ENCODE results near the gene DOCK9.

The DOCK9 gene

DNA sequence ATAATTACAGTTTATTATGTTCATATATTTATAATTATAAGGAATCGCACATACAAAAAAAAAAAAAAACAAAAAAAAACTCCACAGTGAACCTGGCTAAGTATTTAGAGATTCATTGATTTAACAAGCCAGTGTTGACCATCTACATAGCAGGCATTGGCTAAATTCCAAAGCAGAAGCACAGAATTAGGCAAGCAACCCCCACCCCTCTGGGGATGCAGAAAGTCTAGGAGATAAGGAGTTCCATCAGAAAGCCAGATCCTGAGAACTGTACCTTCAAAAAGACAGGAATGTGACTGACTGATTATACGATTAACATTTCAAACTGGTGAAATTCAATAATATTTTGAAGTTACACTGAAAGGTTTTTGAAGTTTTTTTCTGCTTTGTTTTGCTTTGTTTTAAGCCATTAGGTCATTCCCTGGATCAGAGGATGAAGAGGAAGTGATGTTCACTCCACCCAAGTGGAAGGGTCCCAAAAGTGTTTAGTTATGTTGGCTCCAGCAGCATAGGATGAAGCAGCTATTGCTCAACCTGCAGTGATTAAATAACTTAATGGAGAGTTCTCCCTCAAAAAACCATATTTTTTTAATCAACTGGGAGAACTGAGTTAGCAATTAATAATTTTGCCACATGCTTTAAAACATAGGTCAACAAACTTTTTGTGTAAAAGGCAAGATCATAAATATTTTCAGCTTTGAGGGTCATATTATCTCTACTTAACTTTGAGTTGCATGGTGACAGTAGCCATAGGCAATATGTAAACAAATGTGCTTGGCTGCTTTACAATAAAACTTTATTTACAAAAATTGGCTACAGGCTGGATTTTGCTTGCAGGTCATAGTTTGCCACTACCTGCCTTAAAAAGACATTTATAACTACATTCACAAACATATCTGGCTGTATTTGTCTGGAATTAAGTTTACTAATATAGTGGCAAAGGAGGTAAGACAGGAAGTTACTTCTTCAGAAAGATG lies 49.6 kb downstream of the DOCK9 start:
- DNase-seq (ENCODE audit: insufficient read length, low spot score), result no peak
- TF ChIP-seq POLR2A (IDR thresholded peaks at IDR 0.05; ENCODE audit: low read depth, low read length) (no peak), PAX5 (IDR thresholded peaks at IDR 0.05; ENCODE audit: insufficient read depth, low read length, severe bottlenecking) (no peak), POLR2AphosphoS5 (IDR thresholded peaks at IDR 0.05; ENCODE audit: low read depth, low read length) (no peak), SPI1 (IDR thresholded peaks at IDR 0.05; ENCODE audit: low read depth, low read length) (no peak)

GRCh38 chr13:98925949-98926348 lies 51.9 kb downstream of the DOCK9 start:
- TF ChIP-seq POLR2A (IDR thresholded peaks at IDR 0.05; ENCODE audit: low read depth, low read length) (no peak), SPI1 (IDR thresholded peaks at IDR 0.05; ENCODE audit: low read depth, low read length) (no peak), POU2F2 (IDR thresholded peaks at IDR 0.05; ENCODE audit: low read depth, low read length) (no peak), TAF1 (IDR thresholded peaks at IDR 0.05; ENCODE audit: low read depth, low read length) (no peak), PAX5 (IDR thresholded peaks at IDR 0.05; ENCODE audit: insufficient read depth, low read length, severe bottlenecking) (no peak), POLR2AphosphoS5 (IDR thresholded peaks at IDR 0.05; ENCODE audit: low read depth, low read length) (no peak)
- FAIRE-seq (no peak), DNase-seq (ENCODE audit: insufficient read length, low spot score) (no peak)

More for the DNA sequence above, 49.6 kb downstream of the DOCK9 start:
- FAIRE-seq, result no peak

DNA sequence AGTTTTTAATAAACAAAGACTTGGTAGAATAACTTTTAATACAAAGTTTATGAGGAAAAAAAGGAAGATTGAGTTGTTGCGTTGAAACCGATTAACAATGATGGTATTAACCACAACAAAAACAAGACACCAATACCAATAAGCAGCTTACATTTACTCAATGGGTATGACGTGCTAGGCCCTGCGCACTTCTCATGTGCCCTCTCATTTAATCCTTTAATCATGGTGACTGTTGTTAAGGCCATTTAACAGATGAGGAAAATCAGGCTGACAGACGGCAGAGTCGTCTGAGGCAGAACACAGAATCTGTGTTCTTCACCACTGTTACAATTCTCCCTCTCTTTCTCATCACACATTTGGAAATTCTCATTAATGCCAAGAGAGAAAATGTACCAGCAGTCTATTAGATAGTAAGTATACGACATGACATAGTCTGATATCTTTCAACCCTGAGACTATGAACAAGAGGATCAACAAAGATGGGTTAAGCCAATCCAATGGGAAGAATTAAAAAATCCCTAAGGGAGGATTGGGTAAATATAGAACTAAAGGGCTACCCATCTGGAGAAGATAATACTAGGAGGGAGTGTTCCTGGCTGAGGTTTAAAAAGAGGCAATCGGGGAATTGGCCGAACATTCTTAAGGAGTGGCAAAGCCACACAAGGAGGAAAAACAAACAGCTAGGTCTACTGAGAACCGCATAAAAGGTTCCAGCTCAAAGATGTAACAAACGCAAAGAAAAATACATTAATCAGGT lies 54.0 kb downstream of the DOCK9 start:
- FAIRE-seq, result no peak
- no peak for TF ChIP-seq POLR2AphosphoS5 (IDR thresholded peaks at IDR 0.05; ENCODE audit: low read depth, low read length)
- TF ChIP-seq POU2F2 (IDR thresholded peaks at IDR 0.05; ENCODE audit: low read depth, low read length), result no peak
- TF ChIP-seq PAX5 (IDR thresholded peaks at IDR 0.05; ENCODE audit: insufficient read depth, low read length, severe bottlenecking), result no peak
- TF ChIP-seq POLR2A (IDR thresholded peaks at IDR 0.05; ENCODE audit: low read depth, low read length), result no peak
- no peak for TF ChIP-seq TAF1 (IDR thresholded peaks at IDR 0.05; ENCODE audit: low read depth, low read length)
- no peak for TF ChIP-seq SPI1 (IDR thresholded peaks at IDR 0.05; ENCODE audit: low read depth, low read length)
- no peak for DNase-seq (ENCODE audit: insufficient read length, low spot score)

GRCh38 chr13:98922306-98922705 lies 55.6 kb downstream of the DOCK9 start:
- DNase-seq (ENCODE audit: insufficient read length, low spot score) (no peak), FAIRE-seq (no peak)
- TF ChIP-seq POU2F2 (IDR thresholded peaks at IDR 0.05; ENCODE audit: low read depth, low read length) (no peak), POLR2AphosphoS5 (IDR thresholded peaks at IDR 0.05; ENCODE audit: low read depth, low read length) (no peak), PAX5 (IDR thresholded peaks at IDR 0.05; ENCODE audit: insufficient read depth, low read length, severe bottlenecking) (no peak), TAF1 (IDR thresholded peaks at IDR 0.05; ENCODE audit: low read depth, low read length) (no peak)

DNA sequence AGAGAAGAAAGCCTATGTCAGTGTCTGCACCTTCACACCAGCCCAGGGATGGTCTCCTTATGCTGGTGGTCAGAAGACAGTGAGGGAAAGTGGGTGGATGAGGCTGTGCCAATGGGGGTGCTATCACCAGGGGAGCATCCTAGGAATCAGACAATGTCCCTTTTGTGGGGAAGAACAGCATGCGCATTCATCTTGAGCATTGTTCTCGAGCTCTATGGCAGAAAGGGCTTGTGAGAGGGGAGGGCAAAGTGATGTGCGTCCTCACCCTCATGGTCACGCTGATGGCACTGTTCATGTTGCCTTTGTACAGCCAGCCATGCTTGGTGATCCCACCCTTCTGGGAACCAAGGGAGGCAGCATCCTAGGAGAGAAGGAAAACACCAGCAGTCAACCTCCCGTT lies 56.1 kb downstream of the DOCK9 start:
- no peak for TF ChIP-seq TAF1 (IDR thresholded peaks at IDR 0.05; ENCODE audit: low read depth, low read length)
- TF ChIP-seq SPI1 (IDR thresholded peaks at IDR 0.05; ENCODE audit: low read depth, low read length), result no peak
- TF ChIP-seq PAX5 (IDR thresholded peaks at IDR 0.05; ENCODE audit: insufficient read depth, low read length, severe bottlenecking), result no peak
- no peak for TF ChIP-seq POU2F2 (IDR thresholded peaks at IDR 0.05; ENCODE audit: low read depth, low read length)
- no peak for TF ChIP-seq POLR2AphosphoS5 (IDR thresholded peaks at IDR 0.05; ENCODE audit: low read depth, low read length)
- no peak for TF ChIP-seq POLR2A (IDR thresholded peaks at IDR 0.05; ENCODE audit: low read depth, low read length)
- FAIRE-seq (no peak), DNase-seq (ENCODE audit: insufficient read length, low spot score) (no peak)

DNA sequence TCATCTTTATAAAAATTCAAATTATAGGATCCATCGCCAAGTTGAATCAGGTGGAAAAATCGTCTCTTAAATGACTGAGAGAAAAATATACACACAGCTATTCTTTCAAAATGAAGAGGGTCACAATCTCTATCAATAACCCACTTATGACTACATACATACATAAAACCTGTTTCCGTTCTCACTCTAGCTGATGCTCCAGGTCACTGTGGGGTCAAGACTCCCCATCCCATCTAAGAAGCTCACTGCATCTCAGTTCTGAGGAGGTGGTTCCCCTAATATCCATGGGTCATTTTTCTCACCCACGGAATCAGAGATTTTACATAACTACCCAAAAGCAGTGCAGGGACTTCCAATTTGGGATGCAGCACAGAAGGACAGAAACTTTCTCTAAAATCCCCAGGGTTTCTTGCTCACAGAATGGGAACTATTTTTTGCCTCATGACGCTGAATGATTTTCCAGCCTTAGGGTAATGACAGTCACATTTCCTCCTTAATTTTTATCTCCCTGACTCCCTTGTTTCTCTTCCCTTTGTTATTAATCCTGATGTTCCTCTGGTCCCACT lies 56.8 kb downstream of the DOCK9 start:
- no peak for DNase-seq (ENCODE audit: insufficient read length, low spot score)
- FAIRE-seq, result no peak

DNA sequence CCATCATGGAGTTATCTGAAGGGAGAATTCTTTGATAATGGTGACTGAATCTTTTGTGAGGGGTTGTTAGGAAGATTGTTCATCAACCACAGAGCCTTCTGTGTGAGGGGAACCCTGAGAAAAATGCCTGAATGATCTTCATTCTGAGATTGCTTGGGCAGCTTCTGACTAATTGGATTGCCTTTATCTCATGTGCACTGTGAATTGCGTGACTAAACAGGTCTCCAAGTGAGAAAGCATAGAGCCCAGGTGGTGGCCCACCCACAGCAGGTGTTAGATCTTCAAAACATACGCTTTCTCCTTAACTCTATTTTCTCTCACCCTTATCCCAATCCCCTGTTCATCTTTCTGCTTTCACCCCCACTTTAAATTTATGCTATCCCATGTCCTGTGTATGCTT lies 58.3 kb downstream of the DOCK9 start:
- no peak for FAIRE-seq
- no peak for DNase-seq (ENCODE audit: insufficient read length, low spot score)
- TF ChIP-seq POLR2A (IDR thresholded peaks at IDR 0.05; ENCODE audit: low read depth, low read length) (no peak), PAX5 (IDR thresholded peaks at IDR 0.05; ENCODE audit: insufficient read depth, low read length, severe bottlenecking) (no peak), SPI1 (IDR thresholded peaks at IDR 0.05; ENCODE audit: low read depth, low read length) (no peak), POLR2AphosphoS5 (IDR thresholded peaks at IDR 0.05; ENCODE audit: low read depth, low read length) (no peak), POU2F2 (IDR thresholded peaks at IDR 0.05; ENCODE audit: low read depth, low read length) (no peak), TAF1 (IDR thresholded peaks at IDR 0.05; ENCODE audit: low read depth, low read length) (no peak)

More for the DNA sequence above, 56.8 kb downstream of the DOCK9 start:
- no peak for TF ChIP-seq POU2F2 (IDR thresholded peaks at IDR 0.05; ENCODE audit: low read depth, low read length)
- TF ChIP-seq PAX5 (IDR thresholded peaks at IDR 0.05; ENCODE audit: insufficient read depth, low read length, severe bottlenecking), result no peak
- TF ChIP-seq TAF1 (IDR thresholded peaks at IDR 0.05; ENCODE audit: low read depth, low read length), result no peak
- no peak for TF ChIP-seq POLR2AphosphoS5 (IDR thresholded peaks at IDR 0.05; ENCODE audit: low read depth, low read length)
- no peak for TF ChIP-seq POLR2A (IDR thresholded peaks at IDR 0.05; ENCODE audit: low read depth, low read length)
- no peak for TF ChIP-seq SPI1 (IDR thresholded peaks at IDR 0.05; ENCODE audit: low read depth, low read length)

DNA sequence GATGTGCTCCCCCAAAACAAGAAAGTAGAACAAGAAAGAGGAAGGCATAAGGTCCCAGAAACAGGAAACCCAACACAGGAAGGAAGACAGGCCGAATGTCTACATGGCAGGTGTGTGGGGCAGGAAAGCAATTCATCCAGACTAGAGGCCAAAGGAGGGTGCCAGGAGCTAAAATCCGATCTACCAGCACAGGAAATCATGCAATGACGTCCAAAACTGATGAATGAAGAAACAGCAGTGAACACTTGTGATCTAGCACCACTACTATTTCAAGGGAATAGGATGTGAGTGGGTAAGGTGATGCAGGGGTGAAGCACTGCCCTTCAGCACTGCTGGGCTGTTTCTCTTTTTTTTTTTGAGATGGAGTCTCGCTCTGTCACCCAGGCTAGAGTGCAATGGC lies 59.1 kb downstream of the DOCK9 start:
- no peak for TF ChIP-seq TAF1 (IDR thresholded peaks at IDR 0.05; ENCODE audit: low read depth, low read length)
- no peak for TF ChIP-seq POU2F2 (IDR thresholded peaks at IDR 0.05; ENCODE audit: low read depth, low read length)
- no peak for TF ChIP-seq POLR2A (IDR thresholded peaks at IDR 0.05; ENCODE audit: low read depth, low read length)
- TF ChIP-seq SPI1 (IDR thresholded peaks at IDR 0.05; ENCODE audit: low read depth, low read length), result no peak
- no peak for TF ChIP-seq POLR2AphosphoS5 (IDR thresholded peaks at IDR 0.05; ENCODE audit: low read depth, low read length)
- TF ChIP-seq PAX5 (IDR thresholded peaks at IDR 0.05; ENCODE audit: insufficient read depth, low read length, severe bottlenecking), result no peak
- FAIRE-seq, result no peak
- no peak for DNase-seq (ENCODE audit: insufficient read length, low spot score)

GRCh38 chr13:98917116-98917515 lies 60.7 kb downstream of the DOCK9 start:
- no peak for TF ChIP-seq TAF1 (IDR thresholded peaks at IDR 0.05; ENCODE audit: low read depth, low read length)
- TF ChIP-seq POU2F2 (IDR thresholded peaks at IDR 0.05; ENCODE audit: low read depth, low read length), result no peak
- no peak for TF ChIP-seq POLR2A (IDR thresholded peaks at IDR 0.05; ENCODE audit: low read depth, low read length)
- no peak for TF ChIP-seq POLR2AphosphoS5 (IDR thresholded peaks at IDR 0.05; ENCODE audit: low read depth, low read length)
- TF ChIP-seq SPI1 (IDR thresholded peaks at IDR 0.05; ENCODE audit: low read depth, low read length), result no peak
- TF ChIP-seq PAX5 (IDR thresholded peaks at IDR 0.05; ENCODE audit: insufficient read depth, low read length, severe bottlenecking), result no peak
- DNase-seq (ENCODE audit: insufficient read length, low spot score), result no peak
- no peak for FAIRE-seq
